Activated CD4-positive, alpha-beta T cell treated with anti-CD3 and anti-CD28 coated beads for 24 hours (primary cell): ENCODE results near the gene GGT6.

Experiments used
- DNase-seq, 2 donors: peaks; one replicate each; pipeline ENCODE4 v3.0.0-alpha.2; 2020; ENCODE audit warnings: low read depth in 2 of 2

Gene GGT6

GRCh38 chr17:4576161-4576558, 15.8 kb upstream of the GGT6 start:
- DNase-seq, result no peak

GRCh38 chr17:4574448-4575045, 14.2 kb upstream of the GGT6 start:
- no peak for DNase-seq

DNA sequence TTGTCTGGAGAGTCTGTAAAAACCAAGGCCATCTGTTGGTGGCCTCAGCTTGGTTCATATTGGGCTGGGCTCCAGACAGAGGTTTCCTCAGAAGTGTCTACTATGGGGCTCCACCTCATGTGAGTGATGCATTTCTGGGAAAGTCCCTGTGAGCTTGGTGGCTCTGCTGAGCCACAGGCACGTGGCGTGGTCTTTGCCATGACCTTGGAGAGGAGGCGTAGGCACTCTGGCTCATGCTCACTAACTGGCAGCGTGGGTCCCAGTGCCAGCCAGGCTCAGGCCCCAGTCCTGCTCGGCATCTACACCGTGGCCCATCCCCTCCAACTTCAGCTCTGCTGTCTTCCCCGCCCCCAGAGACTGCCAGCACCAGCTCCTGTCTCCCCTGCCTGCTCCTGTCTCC, 13.3 kb upstream of the GGT6 start:
- peak; percentile 47 to 55 for DNase-seq

- no peak for DNase-seq
These were observed 12.7 kb upstream of the GGT6 start for GRCh38 chr17:4573115-4573514.

DNA sequence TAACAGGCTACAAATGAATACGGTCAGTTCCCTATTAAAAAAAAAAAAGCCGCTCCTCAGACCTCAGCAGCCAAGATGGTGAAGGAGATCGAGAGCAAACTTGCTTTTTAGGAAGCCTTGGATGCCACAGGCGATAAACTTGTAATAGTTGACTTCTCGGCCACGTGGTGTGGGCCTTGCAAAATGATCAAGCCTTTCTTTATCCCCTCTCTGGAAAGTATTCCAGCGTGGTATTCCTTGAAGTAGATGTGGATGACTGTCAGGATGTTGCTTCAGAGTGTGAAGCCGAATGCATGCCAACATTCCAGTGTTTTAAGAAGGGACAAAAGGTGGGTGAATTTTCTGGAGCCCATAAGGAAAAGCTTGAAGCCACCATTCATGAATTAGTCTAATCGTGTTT, 11.8 kb upstream of the GGT6 start:
- no peak for DNase-seq

- DNase-seq, result no peak
These were observed 9.2 kb upstream of the GGT6 start for GRCh38 chr17:4569591-4569990.

GRCh38 chr17:4566785-4567184, 6.4 kb upstream of the GGT6 start:
- peak in 1 of 2 donors; percentile 44 for DNase-seq

- peak; percentile 38 for DNase-seq
These were observed 5.1 kb upstream of the GGT6 start for GRCh38 chr17:4565209-4566141.

DNA sequence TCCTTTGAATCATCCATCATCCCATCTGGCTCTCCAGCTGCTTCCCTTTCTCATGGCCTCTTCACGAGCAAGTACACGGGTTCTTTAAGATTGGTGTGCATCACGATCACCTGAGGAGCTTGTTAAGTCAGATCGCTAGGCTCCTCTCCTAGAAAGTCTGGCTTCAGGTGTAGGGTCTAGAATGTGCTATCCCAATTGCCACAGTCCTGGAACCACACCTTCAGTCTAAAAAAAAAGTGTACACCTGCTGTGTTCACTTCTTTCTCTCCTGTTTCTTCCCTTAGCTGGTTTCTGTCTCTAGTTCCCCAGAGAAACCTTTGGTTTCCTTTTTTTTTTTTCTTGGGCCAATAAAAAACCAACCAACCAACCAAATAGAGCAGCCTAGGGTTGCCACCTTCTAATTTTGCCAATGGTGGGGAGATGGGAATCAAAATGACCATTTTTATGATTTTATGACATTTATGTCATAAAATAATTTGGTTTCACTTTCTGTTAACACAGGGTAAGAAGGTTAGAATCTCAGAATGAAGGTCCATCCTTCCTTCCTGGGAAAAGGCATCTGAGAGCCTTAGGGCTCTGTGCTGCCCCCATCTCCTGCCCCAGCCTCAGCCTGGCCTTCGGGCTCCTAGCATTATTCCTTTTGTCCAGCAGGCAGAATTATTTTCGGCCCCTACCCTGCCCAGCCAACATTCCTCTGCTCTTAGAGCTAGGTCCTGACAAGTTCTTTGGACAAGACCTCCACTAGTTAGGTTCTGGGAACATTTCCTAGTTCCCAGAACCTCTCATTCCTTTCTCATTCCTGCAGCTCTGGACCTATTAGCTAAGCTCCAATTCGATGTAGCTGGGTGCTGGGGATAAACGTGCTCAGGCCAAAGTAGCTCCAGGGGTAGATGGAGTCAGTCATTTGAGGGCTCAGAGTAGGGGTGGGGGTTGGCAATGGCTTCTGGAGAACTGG, 1.9 kb upstream of the GGT6 start:
- DNase-seq, result no peak

- no peak for DNase-seq
These were observed 470 bp upstream of the GGT6 start for GRCh38 chr17:4560837-4561256.

GRCh38 chr17:4559966-4560365, 411 bp downstream of the GGT6 start:
- DNase-seq, result no peak

- DNase-seq, result no peak
These were observed 1.1 kb downstream of the GGT6 start for GRCh38 chr17:4559139-4559791.

GRCh38 chr17:4558347-4558971, 1.9 kb downstream of the GGT6 start:
- DNase-seq, result no peak

DNA sequence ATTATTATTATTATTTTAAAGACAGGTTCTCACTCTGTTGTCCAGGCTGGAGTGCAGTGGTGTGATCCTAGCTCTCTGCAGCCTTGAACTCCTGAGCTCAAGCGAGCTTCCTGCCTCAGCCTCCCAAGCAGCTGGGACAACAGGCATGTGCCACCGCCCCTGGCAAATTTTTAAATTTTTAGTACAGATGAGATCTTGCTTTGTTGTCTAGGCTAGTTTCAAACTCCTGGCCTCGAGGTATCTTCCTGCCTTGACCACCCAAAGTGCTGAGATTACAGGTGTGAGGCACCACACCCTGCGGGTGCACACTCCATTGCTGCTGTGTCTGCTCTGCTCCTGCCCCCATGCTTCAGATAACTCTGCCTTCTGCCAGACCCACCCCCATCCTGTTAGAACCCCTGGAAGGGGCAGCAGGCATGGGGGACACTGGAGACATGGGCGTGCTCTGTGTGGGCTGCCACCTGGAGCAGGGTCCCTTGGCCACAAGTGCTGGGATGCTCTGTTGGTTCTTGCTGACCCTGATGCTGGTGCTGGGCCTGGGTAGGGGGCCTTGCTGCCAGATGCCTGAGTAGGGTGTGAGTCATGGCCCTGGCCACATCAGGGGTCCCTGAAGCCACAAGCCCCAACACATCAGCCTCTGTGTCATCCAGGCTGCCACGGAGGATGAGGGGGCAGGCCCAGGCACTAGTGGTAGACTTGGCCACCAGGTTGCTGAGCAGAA, 2.6 kb downstream of the GGT6 start:
- no peak for DNase-seq

DNA sequence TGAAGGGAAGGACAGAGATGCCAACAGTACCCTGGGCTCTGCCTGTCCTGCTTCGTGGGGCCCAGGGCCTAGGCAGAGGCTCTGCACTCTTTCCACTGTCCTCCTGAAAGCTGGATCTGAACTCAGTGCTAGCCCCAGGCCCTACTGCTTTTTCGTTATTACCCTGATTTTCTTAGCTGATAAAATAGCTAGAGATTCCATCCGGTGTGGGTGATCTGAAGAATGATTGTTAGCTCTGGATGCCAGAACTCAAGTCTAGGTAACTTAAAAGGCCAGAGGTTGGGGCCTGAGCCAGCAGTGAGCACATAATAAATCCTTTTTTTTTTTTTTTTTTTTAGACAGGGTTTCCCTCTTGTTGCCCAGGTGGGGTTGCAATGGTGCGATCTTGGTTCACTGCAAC, 3.4 kb downstream of the GGT6 start:
- no peak for DNase-seq

GRCh38 chr17:4555873-4556759, 4.3 kb downstream of the GGT6 start:
- DNase-seq, result no peak

DNA sequence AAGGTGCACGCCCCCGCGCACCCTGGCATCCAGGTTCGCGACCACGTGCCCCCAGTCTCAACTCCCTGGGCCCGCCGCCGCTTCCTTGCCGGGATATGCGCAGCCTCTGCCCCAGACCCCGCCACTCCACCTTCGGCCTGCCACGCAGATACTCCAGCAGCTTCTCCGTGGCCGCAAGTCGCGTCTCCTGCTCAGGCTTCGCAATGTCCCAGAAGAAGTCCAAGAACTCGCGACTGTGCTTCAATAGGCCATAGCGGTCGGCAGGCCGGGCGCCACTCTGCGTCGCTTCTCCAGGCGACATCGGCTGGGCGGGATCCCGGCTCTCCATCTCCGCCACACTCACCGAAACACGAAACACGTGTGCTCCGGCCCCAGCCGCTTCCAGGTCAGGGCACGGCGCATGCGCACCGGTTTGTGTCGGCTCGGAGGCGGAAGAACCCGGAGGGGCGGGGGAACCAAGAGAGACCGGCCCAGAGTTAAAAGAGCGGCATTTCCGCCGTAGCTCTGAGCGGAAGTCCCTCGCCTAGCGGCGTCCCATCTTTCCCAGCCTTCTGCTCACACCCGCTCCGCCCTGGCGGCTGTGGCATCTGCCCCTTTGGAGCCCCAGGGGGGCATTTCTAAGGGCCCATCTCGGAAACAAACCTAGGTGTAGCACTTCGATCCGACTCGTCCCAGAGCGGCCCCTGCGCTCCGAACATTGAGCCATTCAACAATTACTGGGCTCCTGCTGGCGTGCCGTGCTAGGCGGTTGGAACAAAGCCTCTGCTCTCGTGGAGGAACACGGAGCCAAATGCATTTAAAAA, 5.2 kb downstream of the GGT6 start, which contains the start of gene MYBBP1A:
Gene MYBBP1A (minus strand): TSS at position 388 of the 803 bp plus-strand sequence. CDS start 60 bp downstream, at position 328.
- DNase-seq, result peak; percentile 97 to 98

DNA sequence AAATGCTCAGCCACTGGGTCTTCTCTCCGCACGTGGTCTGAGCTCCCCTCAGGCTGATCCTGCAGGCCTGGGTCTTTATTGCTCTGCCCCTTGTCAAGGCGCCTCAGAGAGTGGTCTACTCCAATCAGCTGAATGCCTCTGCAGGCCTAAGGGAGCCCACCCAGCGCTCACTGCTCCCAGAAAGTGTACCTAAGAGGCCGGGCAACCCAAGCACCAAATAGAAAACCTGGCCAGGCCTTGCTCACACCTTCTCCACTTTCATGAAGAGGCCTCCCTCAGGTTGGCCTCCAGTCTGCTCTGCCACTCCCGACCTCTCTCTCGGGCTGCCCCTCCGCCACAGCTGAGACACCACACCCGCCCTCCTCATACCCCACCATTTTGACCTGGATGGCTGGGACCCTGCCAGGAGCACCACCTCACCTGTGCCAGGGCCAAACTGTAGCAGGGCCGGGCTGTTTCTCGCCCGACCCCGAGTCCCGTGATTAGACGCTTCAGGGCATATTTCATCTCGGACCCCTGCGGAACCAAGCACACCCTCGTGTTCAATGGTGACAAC, 5.9 kb downstream of the GGT6 start:
- DNase-seq, result no peak
